HG02943 (cell line): ENCODE results near the gene BSPH1.
"Not testable (repeated sequence)": the region's sequence is repeated elsewhere in the genome, so short reads cannot be mapped to it uniquely, and the experiment has no call there.

Experiments
- ATAC-seq: cut with Tn5 transposase; IDR thresholded peaks from one replicate; pipeline ENCODE4 v1.9.1; 2021; ENCODE audit warnings: mild to moderate bottlenecking, low read depth, moderate library complexity; ENCODE audit not compliant: unreplicated experiment

The BSPH1 gene

GRCh38 chr19:47992070-47992469 is at the start of gene BSPH1:
Gene BSPH1, minus strand, starts transcription at chr19:47992170. Its CDS starts 89 bp downstream, at chr19:47992081.
- no peak for ATAC-seq

GRCh38 chr19:48036765-48037164 is 44.8 kb upstream of the BSPH1 start:
- no peak for ATAC-seq

- ATAC-seq = no peak
Measured at GRCh38 chr19:48033604-48034003, 41.6 kb upstream of the BSPH1 start.

- no peak for ATAC-seq
Measured at GRCh38 chr19:48030073-48030472, 38.1 kb upstream of the BSPH1 start.

GRCh38 chr19:48029431-48029830 is 37.5 kb upstream of the BSPH1 start:
- no peak for ATAC-seq

- no peak for ATAC-seq
Measured at GRCh38 chr19:48025480-48025879, 33.5 kb upstream of the BSPH1 start.

GRCh38 chr19:48023518-48023917 is 31.5 kb upstream of the BSPH1 start:
- no peak for ATAC-seq

- ATAC-seq = no peak
Measured at GRCh38 chr19:48023011-48023410, 31.0 kb upstream of the BSPH1 start.

GRCh38 chr19:48020686-48021085 is 28.7 kb upstream of the BSPH1 start:
- no peak for ATAC-seq

- ATAC-seq = no peak
Measured at GRCh38 chr19:48010932-48011758, 19.2 kb upstream of the BSPH1 start.

GRCh38 chr19:48006762-48007161 is 14.8 kb upstream of the BSPH1 start:
- no peak for ATAC-seq

GRCh38 chr19:48004236-48004635 is 12.3 kb upstream of the BSPH1 start:
- ATAC-seq = no peak

- ATAC-seq = no peak
Measured at GRCh38 chr19:48000846-48001245, 8.9 kb upstream of the BSPH1 start.

- ATAC-seq = no peak
Measured at GRCh38 chr19:47998800-47999199, 6.8 kb upstream of the BSPH1 start.

- ATAC-seq = no peak
Measured at GRCh38 chr19:47996230-47996727, 4.3 kb upstream of the BSPH1 start.

- no peak for ATAC-seq
Measured at GRCh38 chr19:47994209-47994802, 2.3 kb upstream of the BSPH1 start, which contains the start of gene ELSPBP1. Gene ELSPBP1, plus strand, starts transcription at chr19:47994632. Its CDS starts 14,036 bp downstream, at chr19:48008668.

GRCh38 chr19:47991191-47991808 is 670 bp downstream of the BSPH1 start:
- ATAC-seq = no peak

GRCh38 chr19:47973529-47973928 is 18.4 kb downstream of the BSPH1 start:
- no peak for ATAC-seq

- ATAC-seq = not testable (repeated sequence)
Measured at GRCh38 chr19:47955936-47956335, 36.0 kb downstream of the BSPH1 start.

GRCh38 chr19:47952132-47952531 is 39.8 kb downstream of the BSPH1 start:
- not testable (repeated sequence) for ATAC-seq

GRCh38 chr19:47949852-47950521 is 42.0 kb downstream of the BSPH1 start:
- not testable (repeated sequence) for ATAC-seq
